NCI-H1694 (cell line): Measurements from ENCODE around the gene EPDR1.

Experiments used
- DNase-seq: peaks from one replicate; lab custom pipeline; 2025; lab: John Stamatoyannopoulos, UW

Gene EPDR1

GRCh38 chr7:37981664-37982063 is 61.2 kb downstream of the EPDR1 start:
- DNase-seq, result no peak

- DNase-seq, result no peak
Observed at GRCh38 chr7:37982423-37982822, 62.0 kb downstream of the EPDR1 start.

GRCh38 chr7:37984750-37985390 is 64.4 kb downstream of the EPDR1 start:
- no peak for DNase-seq

GRCh38 chr7:37986908-37987330 is 66.5 kb downstream of the EPDR1 start:
- no peak for DNase-seq

GRCh38 chr7:37987732-37988131 is 67.3 kb downstream of the EPDR1 start:
- no peak for DNase-seq

GRCh38 chr7:37988721-37989650 is 68.5 kb downstream of the EPDR1 start:
- DNase-seq, result no peak

- DNase-seq, result no peak
Observed at GRCh38 chr7:37990337-37990736, 69.9 kb downstream of the EPDR1 start.

- no peak for DNase-seq
Observed at GRCh38 chr7:37993060-37993501, 72.6 kb downstream of the EPDR1 start.

- no peak for DNase-seq
Observed at GRCh38 chr7:37999673-38000072, 79.2 kb downstream of the EPDR1 start.

- DNase-seq, result no peak
Observed at GRCh38 chr7:38000272-38000671, 79.8 kb downstream of the EPDR1 start.
